SK-N-SH (cell line): Measurements from ENCODE around the gene HOXD11. TPM values are rescaled to one million over a fixed set of nuclear protein-coding genes. Genes with fewer than 3 reads are reported as not detected.

Experiments used
- CTCF ChIA-PET: fragments of 300-600, 350-600 bp; formaldehyde crosslinking; extraction: SDS; loops from one replicate; lab custom pipeline; 2021; lab: Yijun Ruan, JAX
- POLR2A ChIA-PET: fragments of 350-600 bp; sonication (Branson Sonifier 250); formaldehyde crosslinking; extraction: SDS; loops from one replicate; lab custom pipeline; 2020; ENCODE audit warnings: antibody characterized with exemption, inconsistent platforms; lab: Yijun Ruan, JAX
- DNase-seq: peaks from one replicate; pipeline ENCODE4 v3.0.0; 2012
- H2AFZ ChIP-seq: fragments of 200-600 bp; sonication (generic); 2 replicates; pipeline ENCODE4 v1.8.1; 2016; ENCODE audit warnings: antibody characterized with exemption, mild to moderate bottlenecking, low read depth
- H3F3A ChIP-seq: fragments of 200-600 bp; sonication (generic); replicated peaks from 2 replicates; pipeline ENCODE3; 2016; ENCODE audit warnings: antibody characterized with exemption, mild to moderate bottlenecking; ENCODE audit not compliant: insufficient read depth
- H3K27ac ChIP-seq, 2 experiments: fragments of 200-500 bp in 1 of 2; fragments of 200-600 bp in 1 of 2; sonication (Bioruptor generic) in 1 of 2; sonication (generic), shearing (Covaris generic) in 1 of 2; 2 replicates each; pipeline versions ENCODE4 v1.5.1 to v1.6.1; 2014 to 2016; ENCODE audit warnings: low read depth in 2 of 2, inconsistent platforms in 1 of 2, low read length in 1 of 2, mild to moderate bottlenecking in 1 of 2, mixed read lengths in 1 of 2
- H3K27me3 ChIP-seq: fragments of 200-600 bp; sonication (generic), shearing (Covaris generic); 2 replicates; pipeline ENCODE4 v1.6.1; 2016; ENCODE audit warnings: mixed run types; ENCODE audit not compliant: insufficient read depth
- H3K36me3 ChIP-seq, 2 experiments: fragments of 200-500 bp in 1 of 2; fragments of 200-600 bp in 1 of 2; sonication (Bioruptor generic) in 1 of 2; sonication (generic) in 1 of 2; replicated peaks in 1 of 2; 2 replicates each; pipeline versions ENCODE3 to v1.5.1; 2014 to 2016; ENCODE audit warnings: low read length in 1 of 2, mild to moderate bottlenecking in 1 of 2; ENCODE audit not compliant: insufficient read depth in 2 of 2, control insufficient read depth in 1 of 2
- H3K4me1 ChIP-seq, 2 experiments: fragments of 200-500 bp in 1 of 2; fragments of 200-600 bp in 1 of 2; sonication (Bioruptor generic) in 1 of 2; sonication (generic), shearing (Covaris generic) in 1 of 2; 2 replicates each; pipeline versions ENCODE4 v1.5.1 to v1.6.1; 2014 to 2016; ENCODE audit warnings: low read depth in 1 of 2, low read length in 1 of 2, mixed run types in 1 of 2; ENCODE audit not compliant: insufficient read depth in 2 of 2, control insufficient read depth in 1 of 2
- H3K4me2 ChIP-seq: fragments of 200-600 bp; sonication (generic), shearing (Covaris generic); 2 replicates; pipeline ENCODE4 v1.6.1; 2017; ENCODE audit warnings: mixed run types
- H3K4me3 ChIP-seq, 2 experiments: fragments of 200-500 bp in 1 of 2; fragments of 200-600 bp in 1 of 2; sonication (Bioruptor generic) in 1 of 2; sonication (generic), shearing (Covaris generic) in 1 of 2; 2 replicates each; pipeline versions ENCODE4 v1.5.1 to v1.8.1; 2014 to 2016; ENCODE audit warnings: low read depth in 2 of 2, inconsistent platforms in 1 of 2, low read length in 1 of 2, mild to moderate bottlenecking in 1 of 2, mixed read lengths in 1 of 2, moderate library complexity in 1 of 2
- H3K79me2 ChIP-seq: fragments of 200-600 bp; sonication (generic); 2 replicates; pipeline ENCODE4 v1.8.1; 2017; ENCODE audit warnings: mild to moderate bottlenecking; ENCODE audit not compliant: insufficient read depth
- H3K9ac ChIP-seq: fragments of 200-600 bp; sonication (generic); 2 replicates; pipeline ENCODE4 v1.6.1; 2017; ENCODE audit warnings: mixed run types
- H3K9me2 ChIP-seq: fragments of 200-600 bp; sonication (generic); 2 replicates; pipeline ENCODE4 v1.6.1; 2017; ENCODE audit warnings: mixed run types
- H3K9me3 ChIP-seq: fragments of 200-600 bp; sonication (generic); 2 replicates; pipeline ENCODE4 v1.6.1; 2017; ENCODE audit warnings: mixed run types, mild to moderate bottlenecking, moderate library complexity
- H4K20me1 ChIP-seq: fragments of 200-600 bp; sonication (generic); 2 replicates; pipeline ENCODE4 v1.6.1; 2017; ENCODE audit warnings: mild to moderate bottlenecking, mixed run types; ENCODE audit not compliant: insufficient read depth
- CTCF ChIP-seq: fragments of 200-600 bp; sonication (generic); IDR thresholded peaks from 2 replicates; pipeline ENCODE4 v1.6.1; 2017; ENCODE audit warnings: antibody characterized with exemption, mild to moderate bottlenecking, moderate library complexity
- ELF1 ChIP-seq: IDR thresholded peaks from 2 replicates; pipeline ENCODE4 v1.4.0; 2012
- FOXM1 ChIP-seq: IDR thresholded peaks from 2 replicates; pipeline ENCODE4 v1.4.0; 2012; ENCODE audit warnings: low read depth, mild to moderate bottlenecking
- GATA2 ChIP-seq: sonication (generic); formaldehyde crosslinking; IDR thresholded peaks from 2 replicates; pipeline ENCODE4 v1.5.0; 2020; ENCODE audit warnings: mild to moderate bottlenecking, missing genetic modification reagents
- JUND ChIP-seq: IDR thresholded peaks from 2 replicates; pipeline ENCODE4 v1.4.0; 2012
- NFIC ChIP-seq: IDR thresholded peaks from 2 replicates; pipeline ENCODE4 v1.4.0; 2012; ENCODE audit warnings: borderline replicate concordance
- RAD21 ChIP-seq: IDR thresholded peaks from 2 replicates; pipeline ENCODE4 v1.6.1; 2012; ENCODE audit warnings: mild to moderate bottlenecking, low read length
- SMC3 ChIP-seq: IDR thresholded peaks from 2 replicates; pipeline ENCODE4 v1.6.1; 2012; ENCODE audit warnings: low read depth, low read length, improper control_type of control experiment
- WGBS: methylation state at CpG from one replicate; pipeline ENCODE4 v1.1.6; 2017; ENCODE audit warnings: low lambda C conversion rate; 5-methylcytosine and 5-hydroxymethylcytosine counted together
- polyA plus RNA-seq, 3 experiments: library from polyadenylated mRNA; depleted of rRNA; stranded (reverse); fragments of >200 nt; gene quantifications; 2 replicates each; pipeline ENCODE4 v1.2.3, GENCODE V29; 2012
- TF ChIP-seq, protein P1 (sequence below): IDR thresholded peaks from 2 replicates; pipeline ENCODE4 v1.4.0; 2012; ENCODE audit warnings: low read depth, borderline replicate concordance
- TF ChIP-seq, protein P2 (sequence below): IDR thresholded peaks from 2 replicates; pipeline ENCODE4 v1.6.1; 2012; ENCODE audit warnings: mild to moderate bottlenecking, low read depth, low read length, moderate library complexity

Gene HOXD11
- polyA plus RNA-seq, 1 of the 3 experiments (the other 2 are of a cell fraction), result not detected

- peaks cover 17% of the 10 kb centered on the region; the same call in 1 of the 2 replicates for H4K20me1 ChIP-seq
- no peak overlapping the region for H3K4me2 ChIP-seq
- H2AFZ ChIP-seq, result no peak overlapping the region
- H3K9ac ChIP-seq, result no peak overlapping the region
- H3K9me3 ChIP-seq, result no peaks in the 10 kb centered on the region
- no peaks in the 10 kb centered on the region for H3K9me2 ChIP-seq
- ChIA-PET CTCF (interaction anchor here (0.9 to 12.1 kb wide), 15 partner anchors 7 to 878 kb away, joined by 3 to 262 read pairs (median 10); partner anchors contain the start of gene HOXD13), POLR2A (interaction anchor here (1.1 kb wide), 1 partner anchor 80 kb away, joined by 3 read pairs; the partner anchor contains the start of gene LNPK)
- peaks cover 3% of the 10 kb centered on the region for H3F3A ChIP-seq
- WGBS, result 7% methylated on average over 17 of the region's 17 CpGs
- TF ChIP-seq NFIC (no peak), GATA2 (no peak), ELF1 (no peak), SMC3 (no peak), RAD21 (no peak), CTCF (no peak), FOXM1 (no peak), JUND (no peak)
- TF ChIP-seq, protein P1, sequence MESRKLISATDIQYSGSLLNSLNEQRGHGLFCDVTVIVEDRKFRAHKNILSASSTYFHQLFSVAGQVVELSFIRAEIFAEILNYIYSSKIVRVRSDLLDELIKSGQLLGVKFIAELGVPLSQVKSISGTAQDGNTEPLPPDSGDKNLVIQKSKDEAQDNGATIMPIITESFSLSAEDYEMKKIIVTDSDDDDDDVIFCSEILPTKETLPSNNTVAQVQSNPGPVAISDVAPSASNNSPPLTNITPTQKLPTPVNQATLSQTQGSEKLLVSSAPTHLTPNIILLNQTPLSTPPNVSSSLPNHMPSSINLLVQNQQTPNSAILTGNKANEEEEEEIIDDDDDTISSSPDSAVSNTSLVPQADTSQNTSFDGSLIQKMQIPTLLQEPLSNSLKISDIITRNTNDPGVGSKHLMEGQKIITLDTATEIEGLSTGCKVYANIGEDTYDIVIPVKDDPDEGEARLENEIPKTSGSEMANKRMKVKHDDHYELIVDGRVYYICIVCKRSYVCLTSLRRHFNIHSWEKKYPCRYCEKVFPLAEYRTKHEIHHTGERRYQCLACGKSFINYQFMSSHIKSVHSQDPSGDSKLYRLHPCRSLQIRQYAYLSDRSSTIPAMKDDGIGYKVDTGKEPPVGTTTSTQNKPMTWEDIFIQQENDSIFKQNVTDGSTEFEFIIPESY, result no peak
- TF ChIP-seq, protein P2, sequence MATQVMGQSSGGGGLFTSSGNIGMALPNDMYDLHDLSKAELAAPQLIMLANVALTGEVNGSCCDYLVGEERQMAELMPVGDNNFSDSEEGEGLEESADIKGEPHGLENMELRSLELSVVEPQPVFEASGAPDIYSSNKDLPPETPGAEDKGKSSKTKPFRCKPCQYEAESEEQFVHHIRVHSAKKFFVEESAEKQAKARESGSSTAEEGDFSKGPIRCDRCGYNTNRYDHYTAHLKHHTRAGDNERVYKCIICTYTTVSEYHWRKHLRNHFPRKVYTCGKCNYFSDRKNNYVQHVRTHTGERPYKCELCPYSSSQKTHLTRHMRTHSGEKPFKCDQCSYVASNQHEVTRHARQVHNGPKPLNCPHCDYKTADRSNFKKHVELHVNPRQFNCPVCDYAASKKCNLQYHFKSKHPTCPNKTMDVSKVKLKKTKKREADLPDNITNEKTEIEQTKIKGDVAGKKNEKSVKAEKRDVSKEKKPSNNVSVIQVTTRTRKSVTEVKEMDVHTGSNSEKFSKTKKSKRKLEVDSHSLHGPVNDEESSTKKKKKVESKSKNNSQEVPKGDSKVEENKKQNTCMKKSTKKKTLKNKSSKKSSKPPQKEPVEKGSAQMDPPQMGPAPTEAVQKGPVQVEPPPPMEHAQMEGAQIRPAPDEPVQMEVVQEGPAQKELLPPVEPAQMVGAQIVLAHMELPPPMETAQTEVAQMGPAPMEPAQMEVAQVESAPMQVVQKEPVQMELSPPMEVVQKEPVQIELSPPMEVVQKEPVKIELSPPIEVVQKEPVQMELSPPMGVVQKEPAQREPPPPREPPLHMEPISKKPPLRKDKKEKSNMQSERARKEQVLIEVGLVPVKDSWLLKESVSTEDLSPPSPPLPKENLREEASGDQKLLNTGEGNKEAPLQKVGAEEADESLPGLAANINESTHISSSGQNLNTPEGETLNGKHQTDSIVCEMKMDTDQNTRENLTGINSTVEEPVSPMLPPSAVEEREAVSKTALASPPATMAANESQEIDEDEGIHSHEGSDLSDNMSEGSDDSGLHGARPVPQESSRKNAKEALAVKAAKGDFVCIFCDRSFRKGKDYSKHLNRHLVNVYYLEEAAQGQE, result no peak
- no peaks in the 10 kb centered on the region for H3K79me2 ChIP-seq
- peaks cover 80% of the 10 kb centered on the region for H3K27me3 ChIP-seq
- H3K27ac ChIP-seq, result no peak overlapping the region
- H3K4me3 ChIP-seq, result no peak overlapping the region
- peaks cover 0 to 35% of the 10 kb centered on the region in 2 experiments; a peak in 1 of 4 replicates for H3K4me1 ChIP-seq
- no peak for DNase-seq
- no peaks in the 10 kb centered on the region for H3K36me3 ChIP-seq
Observed at GRCh38 chr2:176081376-176081836, 25.7 kb upstream of the HOXD11 start.
